PC-9 (cell line): ENCODE measurements around the gene SH3BP5L. TPM values are rescaled to one million over a fixed set of nuclear protein-coding genes. Genes with fewer than 3 reads are reported as not detected.

Experiments used
- BruUV-seq: library from RNA; stranded (reverse); fragments of 400-500 nt; replicated peaks from 2 replicates; lab custom pipeline; 2021; lab: Mats Ljungman, UMichigan
- CTCF ChIA-PET: fragments of 300-600 bp; sonication (Branson Sonifier 250); formaldehyde crosslinking; loops from one replicate; lab custom pipeline; 2022; ENCODE audit warnings: antibody characterized with exemption; lab: Charles Lee
- POLR2A ChIA-PET: fragments of 300-600 bp; sonication (Branson Sonifier 250); formaldehyde crosslinking; loops from one replicate; lab custom pipeline; 2022; ENCODE audit warnings: antibody characterized with exemption; ENCODE audit not compliant: unreplicated experiment; lab: Charles Lee
- DNase-seq, 2 experiments: peaks; one replicate each; pipeline versions ENCODE4 v3.0.0 to v3.0.0-alpha.2; 2015 to 2022; ENCODE audit warnings: mixed read lengths in 1 of 2
- H2AFZ ChIP-seq: fragments of 200-600 bp; sonication (generic); 2 replicates; pipeline ENCODE4 v1.8.1; 2017; ENCODE audit warnings: antibody characterized with exemption
- H3F3A ChIP-seq: fragments of 200-600 bp; sonication (generic); 2 replicates; pipeline ENCODE4 v1.8.1; 2017; ENCODE audit warnings: antibody characterized with exemption, mild to moderate bottlenecking, low read depth; ENCODE audit not compliant: insufficient read depth
- H3K27ac ChIP-seq: fragments of 200-600 bp; sonication (generic); 2 replicates; pipeline ENCODE4 v1.6.1; 2016; ENCODE audit warnings: mixed run types
- H3K27me3 ChIP-seq: fragments of 200-600 bp; sonication (generic); 2 replicates; pipeline ENCODE4 v1.6.1; 2016; ENCODE audit warnings: low read depth, mixed run types; ENCODE audit not compliant: insufficient read depth
- H3K36me3 ChIP-seq: fragments of 200-600 bp; sonication (generic); 2 replicates; pipeline ENCODE4 v1.6.1; 2016; ENCODE audit warnings: low read depth, mixed run types
- H3K4me1 ChIP-seq: fragments of 200-600 bp; sonication (generic); replicated peaks from 2 replicates; pipeline ENCODE4 v1.6.1; 2016; ENCODE audit warnings: mixed run types; ENCODE audit not compliant: insufficient read depth
- H3K4me2 ChIP-seq: fragments of 200-600 bp; sonication (generic); 2 replicates; pipeline ENCODE4 v1.6.1; 2017; ENCODE audit warnings: mixed run types
- H3K4me3 ChIP-seq: fragments of 200-600 bp; sonication (generic); 2 replicates; pipeline ENCODE4 v1.6.1; 2016; ENCODE audit warnings: mixed run types
- H3K79me2 ChIP-seq: fragments of 200-600 bp; sonication (generic); 2 replicates; pipeline ENCODE4 v1.6.1; 2017; ENCODE audit warnings: low read depth, mixed run types
- H3K9me2 ChIP-seq: fragments of 200-600 bp; sonication (generic); 2 replicates; pipeline ENCODE4 v1.8.1; 2017; ENCODE audit warnings: mild to moderate bottlenecking; ENCODE audit not compliant: insufficient read depth
- H3K9me3 ChIP-seq: fragments of 200-600 bp; sonication (generic); 2 replicates; pipeline ENCODE4 v1.8.1; 2016; ENCODE audit warnings: low read depth; ENCODE audit not compliant: insufficient read depth
- H4K20me1 ChIP-seq: fragments of 200-600 bp; sonication (generic); 2 replicates; pipeline ENCODE4 v1.8.1; 2017; ENCODE audit not compliant: insufficient read depth
- EZH2 ChIP-seq: fragments of 200-600 bp; sonication (generic); IDR thresholded peaks from 2 replicates; pipeline ENCODE4 v1.8.0; 2017; ENCODE audit warnings: antibody characterized with exemption, low read depth
- intact Hi-C: fragments of 100-400 bp; cut with micrococcal nuclease; formaldehyde crosslinking; loops from one replicate; pipeline ENCODE4 v1.10.0; 2022; ENCODE audit not compliant: unreplicated experiment
- total RNA-seq: library from RNA; stranded (reverse); gene quantifications from 2 replicates; pipeline ENCODE4 v1.2.3, GENCODE V29; 2021
- TF ChIP-seq, protein P1 (sequence below): fragments of 200-600 bp; sonication (generic); conservative IDR thresholded peaks from 2 replicates; pipeline ENCODE4 v1.6.1; 2017; ENCODE audit warnings: mixed run types, antibody characterized with exemption, mild to moderate bottlenecking, moderate library complexity

Gene SH3BP5L
- total RNA-seq, 1 experiment from 2014 or later: 24.6 TPM

DNA sequence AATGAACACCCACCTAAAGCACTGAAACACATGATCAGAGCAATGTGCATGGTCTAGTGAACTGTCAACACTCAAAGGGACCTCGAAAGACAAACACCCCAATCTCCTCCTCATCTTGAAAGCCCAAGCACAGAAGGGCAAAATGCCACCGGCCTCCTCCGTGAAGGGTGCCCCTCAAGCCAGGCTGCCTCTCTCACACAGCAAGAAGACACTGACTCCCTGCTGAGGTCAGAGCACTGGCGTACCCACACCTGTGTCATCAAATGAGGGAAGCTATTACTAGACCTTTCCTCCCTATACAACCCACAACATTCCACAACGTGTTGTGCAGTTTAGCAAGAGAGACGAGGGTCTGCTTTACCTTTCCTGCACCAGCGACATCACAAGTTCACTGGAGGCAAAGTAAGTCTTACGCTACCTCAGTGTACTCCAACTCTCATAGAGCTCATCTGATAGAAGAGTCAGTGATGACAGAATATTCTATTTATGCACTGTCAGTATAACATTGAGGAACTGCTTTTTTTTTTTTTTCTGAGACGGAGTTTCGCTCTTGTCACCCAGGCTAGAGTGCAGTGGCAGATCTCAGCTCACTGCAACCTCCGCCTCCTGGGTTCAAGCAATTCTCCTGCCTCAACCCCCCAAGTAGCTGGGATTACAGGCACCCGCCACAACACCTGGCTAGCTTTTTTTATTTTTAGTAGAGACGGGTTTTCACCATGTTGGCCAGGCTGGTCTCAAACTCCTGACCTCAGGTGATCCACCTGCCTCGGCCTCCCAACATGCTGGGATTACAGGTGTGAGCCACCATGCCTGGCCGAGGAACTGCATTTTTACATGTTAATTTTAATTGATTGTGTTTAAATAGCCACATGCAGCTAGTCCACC is 3.3 kb downstream of the SH3BP5L start:
- Histone ChIP-seq H3F3A (peaks cover 7% of the 10 kb centered on the region), H3K4me2 (no peak overlapping the region), H3K27ac (no peak overlapping the region), H3K9me3 (no peaks in the 10 kb centered on the region), H3K36me3 (no peaks in the 10 kb centered on the region), H3K4me1 (peaks cover 12% of the 10 kb centered on the region), H2AFZ (no peak overlapping the region), H3K79me2 (peaks cover 22% of the 10 kb centered on the region), H3K9me2 (no peaks in the 10 kb centered on the region), H3K4me3 (no peak overlapping the region), H4K20me1 (no peaks in the 10 kb centered on the region; the same call in 1 of the 2 replicates), H3K27me3 (no peaks in the 10 kb centered on the region)
- ChIA-PET POLR2A (interaction anchor here (0.7 kb wide), 1 partner anchor 15 kb away, joined by 15 read pairs; no protein-coding TSS in a partner anchor), CTCF (no interaction called here)
- intact Hi-C loops: loop anchor here (1.0 kb wide), 1 partner anchor 11 kb away; no protein-coding TSS in a partner anchor
- TF ChIP-seq, protein P1, sequence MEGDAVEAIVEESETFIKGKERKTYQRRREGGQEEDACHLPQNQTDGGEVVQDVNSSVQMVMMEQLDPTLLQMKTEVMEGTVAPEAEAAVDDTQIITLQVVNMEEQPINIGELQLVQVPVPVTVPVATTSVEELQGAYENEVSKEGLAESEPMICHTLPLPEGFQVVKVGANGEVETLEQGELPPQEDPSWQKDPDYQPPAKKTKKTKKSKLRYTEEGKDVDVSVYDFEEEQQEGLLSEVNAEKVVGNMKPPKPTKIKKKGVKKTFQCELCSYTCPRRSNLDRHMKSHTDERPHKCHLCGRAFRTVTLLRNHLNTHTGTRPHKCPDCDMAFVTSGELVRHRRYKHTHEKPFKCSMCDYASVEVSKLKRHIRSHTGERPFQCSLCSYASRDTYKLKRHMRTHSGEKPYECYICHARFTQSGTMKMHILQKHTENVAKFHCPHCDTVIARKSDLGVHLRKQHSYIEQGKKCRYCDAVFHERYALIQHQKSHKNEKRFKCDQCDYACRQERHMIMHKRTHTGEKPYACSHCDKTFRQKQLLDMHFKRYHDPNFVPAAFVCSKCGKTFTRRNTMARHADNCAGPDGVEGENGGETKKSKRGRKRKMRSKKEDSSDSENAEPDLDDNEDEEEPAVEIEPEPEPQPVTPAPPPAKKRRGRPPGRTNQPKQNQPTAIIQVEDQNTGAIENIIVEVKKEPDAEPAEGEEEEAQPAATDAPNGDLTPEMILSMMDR: no peak
- no peak for TF ChIP-seq EZH2
- no TSS peak for BruUV-seq
- DNase-seq: no peak

GRCh38 chr1:248821641-248822040 is 4.1 kb downstream of the SH3BP5L start:
- Histone ChIP-seq H3K9me2 (no peaks in the 10 kb centered on the region), H3K4me3 (no peak overlapping the region), H3K9me3 (no peaks in the 10 kb centered on the region), H3K36me3 (no peaks in the 10 kb centered on the region), H3K79me2 (peaks cover 22% of the 10 kb centered on the region), H3K4me2 (no peak overlapping the region), H3K27me3 (no peaks in the 10 kb centered on the region), H3K4me1 (peaks cover 5% of the 10 kb centered on the region), H3K27ac (no peak overlapping the region), H4K20me1 (no peaks in the 10 kb centered on the region; the same call in 1 of the 2 replicates), H3F3A (peaks cover 4% of the 10 kb centered on the region), H2AFZ (no peak overlapping the region)
- CTCF ChIA-PET: no interaction called here
- POLR2A ChIA-PET: no interaction called here
- intact Hi-C loops: no loop called here
- TF ChIP-seq, protein P1: no peak
- no peak for TF ChIP-seq EZH2
- no TSS peak for BruUV-seq
- no peak for DNase-seq

DNA sequence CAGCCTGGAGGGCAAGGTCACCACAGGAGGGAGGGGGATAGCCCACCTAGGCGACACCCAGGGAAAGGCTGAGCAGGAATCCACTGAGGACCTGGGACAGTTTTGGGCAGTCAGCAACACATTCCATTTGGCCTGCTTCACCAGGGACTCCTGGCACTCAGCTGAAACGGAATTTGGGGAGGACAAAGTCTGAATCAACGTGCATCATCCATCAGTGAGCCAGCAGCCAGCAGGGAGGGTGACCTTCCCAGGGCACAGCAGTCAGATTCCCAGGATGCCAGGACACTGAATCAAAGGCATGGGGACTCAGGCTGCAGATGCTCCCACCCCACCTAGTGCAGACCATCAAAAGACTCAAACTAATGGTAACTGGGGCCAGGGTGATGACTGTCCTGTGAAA is 4.6 kb downstream of the SH3BP5L start:
- BruUV-seq: no TSS peak
- TF ChIP-seq EZH2: no peak
- TF ChIP-seq, protein P1: no peak
- H3K4me1 ChIP-seq: peaks cover 5% of the 10 kb centered on the region
- H3F3A ChIP-seq: no peaks in the 10 kb centered on the region
- no peak overlapping the region for H2AFZ ChIP-seq
- H3K9me3 ChIP-seq: no peaks in the 10 kb centered on the region
- H4K20me1 ChIP-seq: no peaks in the 10 kb centered on the region; the same call in 1 of the 2 replicates
- no peaks in the 10 kb centered on the region for H3K9me2 ChIP-seq
- ChIA-PET CTCF (no interaction called here), POLR2A (no interaction called here)
- H3K36me3 ChIP-seq: no peaks in the 10 kb centered on the region
- H3K4me2 ChIP-seq: no peak overlapping the region
- H3K4me3 ChIP-seq: no peak overlapping the region
- DNase-seq: no peak
- H3K27ac ChIP-seq: no peak overlapping the region
- peaks cover 22% of the 10 kb centered on the region for H3K79me2 ChIP-seq
- no peaks in the 10 kb centered on the region for H3K27me3 ChIP-seq
- intact Hi-C loops: no loop called here
